Measurements from ENCODE around the gene XKR8. TPM values are rescaled to one million over a fixed set of nuclear protein-coding genes. Genes with fewer than 3 reads are reported as not detected.

XKR8 gene, protein sequence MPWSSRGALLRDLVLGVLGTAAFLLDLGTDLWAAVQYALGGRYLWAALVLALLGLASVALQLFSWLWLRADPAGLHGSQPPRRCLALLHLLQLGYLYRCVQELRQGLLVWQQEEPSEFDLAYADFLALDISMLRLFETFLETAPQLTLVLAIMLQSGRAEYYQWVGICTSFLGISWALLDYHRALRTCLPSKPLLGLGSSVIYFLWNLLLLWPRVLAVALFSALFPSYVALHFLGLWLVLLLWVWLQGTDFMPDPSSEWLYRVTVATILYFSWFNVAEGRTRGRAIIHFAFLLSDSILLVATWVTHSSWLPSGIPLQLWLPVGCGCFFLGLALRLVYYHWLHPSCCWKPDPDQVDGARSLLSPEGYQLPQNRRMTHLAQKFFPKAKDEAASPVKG
- total RNA-seq = 1 to 10 TPM; 7.1 to 9.6 TPM

DNA sequence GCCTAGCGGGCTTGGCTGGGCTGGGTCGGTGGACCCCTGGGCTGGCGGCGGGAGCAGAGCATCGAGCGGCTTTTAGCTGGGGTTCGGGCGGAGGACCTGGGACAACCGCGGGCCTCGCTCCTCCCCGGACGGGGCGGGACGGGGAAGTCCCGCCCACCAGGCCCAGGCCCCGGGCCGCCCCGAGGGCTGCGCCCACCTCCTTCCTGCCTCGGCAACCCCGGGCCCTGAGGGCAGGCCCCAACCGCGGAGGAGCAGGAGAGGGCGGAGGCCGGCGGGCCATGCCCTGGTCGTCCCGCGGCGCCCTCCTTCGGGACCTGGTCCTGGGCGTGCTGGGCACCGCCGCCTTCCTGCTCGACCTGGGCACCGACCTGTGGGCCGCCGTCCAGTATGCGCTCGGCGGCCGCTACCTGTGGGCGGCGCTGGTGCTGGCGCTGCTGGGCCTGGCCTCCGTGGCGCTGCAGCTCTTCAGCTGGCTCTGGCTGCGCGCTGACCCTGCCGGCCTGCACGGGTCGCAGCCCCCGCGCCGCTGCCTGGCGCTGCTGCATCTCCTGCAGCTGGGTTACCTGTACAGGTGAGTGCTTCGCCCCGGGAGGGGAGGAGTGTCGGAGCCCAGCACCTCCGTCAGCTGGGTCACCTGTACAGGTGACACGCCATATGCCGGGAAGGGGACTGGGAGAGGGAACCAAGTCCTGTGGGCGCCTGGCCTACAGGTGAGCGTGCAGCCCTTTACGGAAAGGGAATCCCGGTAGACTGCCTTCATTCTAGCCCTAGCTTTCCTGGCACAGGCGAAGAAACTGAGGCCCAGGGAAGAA is at the start of gene XKR8:
TSS of gene XKR8 (plus strand) at position 182 of the 812 bp plus-strand sequence. CDS start at position 279, 97 bp downstream.
- Mint-ChIP-seq H3K27me3 (no peaks in the 10 kb centered on the region), H3K36me3 (no peaks in the 10 kb centered on the region), H3K27ac (peak within 1 kb of the TSS; percentile 43 to 89), H3K9me3 (no peaks in the 10 kb centered on the region), H3K4me1 (ENCODE audit: low read depth in 2 of 2) (peaks cover 11 to 21% of the 10 kb centered on the region in 2 donors), H3K4me3 (peak within 1 kb of the TSS; percentile 83)
- peak; percentile 90 for DNase-seq (ENCODE audit: low spot score)
- ATAC-seq = peak; percentile 98 to 99

DNA sequence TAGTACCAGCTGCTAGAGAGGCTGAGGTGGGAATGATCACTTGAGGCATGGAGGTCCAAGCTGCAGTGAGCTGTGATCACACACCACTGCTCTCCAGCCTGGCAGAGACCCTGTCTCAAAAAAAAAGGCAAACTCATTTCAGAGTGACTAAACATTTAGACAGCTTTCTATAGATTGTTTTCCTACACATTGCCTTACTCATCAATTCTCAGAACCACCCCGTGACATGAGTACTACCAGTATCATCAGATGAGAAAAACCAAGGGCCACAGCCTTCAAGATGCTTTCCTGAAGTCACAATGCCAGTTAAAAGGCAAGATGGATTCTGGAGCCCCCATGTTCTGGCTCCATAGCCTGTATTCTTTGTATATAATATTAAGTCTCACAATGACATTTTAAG is 47.3 kb upstream of the XKR8 start:
- H3K36me3 Mint-ChIP-seq = peaks cover 8% of the 10 kb centered on the region
- ATAC-seq = no peak
- no peaks in the 10 kb centered on the region for H3K9me3 Mint-ChIP-seq
- no peaks in the 10 kb centered on the region for H3K27me3 Mint-ChIP-seq
- peak overlapping the region; percentile 27 for H3K4me3 Mint-ChIP-seq
- peak overlapping the region; percentile 98 for H3K27ac Mint-ChIP-seq
- no peak for DNase-seq (ENCODE audit: low spot score)
- H3K4me1 Mint-ChIP-seq (ENCODE audit: low read depth in 2 of 2) = peaks cover 15% of the 10 kb centered on the region in 2 donors

DNA sequence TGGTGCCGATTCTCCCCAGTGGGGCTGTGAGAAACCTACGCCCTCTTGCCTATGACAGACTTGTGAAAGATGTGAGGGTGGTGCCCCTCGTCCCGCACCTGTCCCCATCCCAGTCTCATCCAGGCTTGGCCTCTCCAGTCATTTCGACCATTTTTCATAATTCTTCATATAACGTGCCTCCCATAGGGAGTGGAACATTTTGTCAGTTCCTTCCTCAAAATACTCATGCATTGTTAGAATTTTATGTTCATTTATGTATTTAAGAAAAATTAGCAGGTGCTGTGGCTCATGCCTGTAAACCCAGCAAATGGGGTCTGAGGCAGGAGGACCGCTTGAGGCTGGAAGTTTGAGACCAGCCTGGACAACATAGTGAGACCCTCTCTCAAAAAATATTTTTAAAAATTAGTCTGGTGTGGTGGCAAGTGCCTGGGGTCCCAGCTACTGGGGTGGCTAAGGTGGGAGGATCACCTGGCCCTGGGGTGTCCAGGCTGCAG is 44.6 kb upstream of the XKR8 start:
- ATAC-seq (no peak), DNase-seq (ENCODE audit: low spot score) (no peak)
- H3K4me3 Mint-ChIP-seq = peak overlapping the region; percentile 99
- H3K4me1 Mint-ChIP-seq (ENCODE audit: low read depth in 2 of 2) = peaks cover 14 to 15% of the 10 kb centered on the region in 2 donors
- H3K27me3 Mint-ChIP-seq = no peaks in the 10 kb centered on the region
- no peaks in the 10 kb centered on the region for H3K9me3 Mint-ChIP-seq
- H3K36me3 Mint-ChIP-seq = peaks cover 4% of the 10 kb centered on the region
- peak overlapping the region; percentile 98 for H3K27ac Mint-ChIP-seq

DNA sequence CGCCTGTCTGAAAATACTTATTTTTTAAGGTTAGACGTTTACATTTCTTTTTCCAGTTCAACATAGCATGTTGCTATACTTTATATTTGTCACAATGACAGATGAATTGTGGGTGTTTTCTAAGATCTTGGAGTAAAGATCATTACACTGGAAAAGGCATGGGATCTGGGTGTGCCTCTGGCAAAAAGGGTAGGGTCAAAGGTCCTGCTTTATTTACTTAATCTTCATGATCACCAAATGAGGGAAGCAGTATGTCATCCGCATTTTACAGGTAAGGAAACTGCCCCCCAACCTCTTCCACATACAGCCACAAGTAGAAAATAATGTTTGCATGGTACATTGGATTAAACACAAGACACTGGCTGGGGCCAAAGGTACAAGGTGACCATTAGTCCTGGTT is 37.5 kb upstream of the XKR8 start:
- no peak for ATAC-seq
- H3K4me3 Mint-ChIP-seq = no peak overlapping the region
- no peaks in the 10 kb centered on the region for H3K27me3 Mint-ChIP-seq
- no peaks in the 10 kb centered on the region for H3K4me1 Mint-ChIP-seq (ENCODE audit: low read depth in 2 of 2)
- H3K27ac Mint-ChIP-seq = no peak overlapping the region
- DNase-seq (ENCODE audit: low spot score) = no peak
- no peaks in the 10 kb centered on the region for H3K36me3 Mint-ChIP-seq
- H3K9me3 Mint-ChIP-seq = no peaks in the 10 kb centered on the region

DNA sequence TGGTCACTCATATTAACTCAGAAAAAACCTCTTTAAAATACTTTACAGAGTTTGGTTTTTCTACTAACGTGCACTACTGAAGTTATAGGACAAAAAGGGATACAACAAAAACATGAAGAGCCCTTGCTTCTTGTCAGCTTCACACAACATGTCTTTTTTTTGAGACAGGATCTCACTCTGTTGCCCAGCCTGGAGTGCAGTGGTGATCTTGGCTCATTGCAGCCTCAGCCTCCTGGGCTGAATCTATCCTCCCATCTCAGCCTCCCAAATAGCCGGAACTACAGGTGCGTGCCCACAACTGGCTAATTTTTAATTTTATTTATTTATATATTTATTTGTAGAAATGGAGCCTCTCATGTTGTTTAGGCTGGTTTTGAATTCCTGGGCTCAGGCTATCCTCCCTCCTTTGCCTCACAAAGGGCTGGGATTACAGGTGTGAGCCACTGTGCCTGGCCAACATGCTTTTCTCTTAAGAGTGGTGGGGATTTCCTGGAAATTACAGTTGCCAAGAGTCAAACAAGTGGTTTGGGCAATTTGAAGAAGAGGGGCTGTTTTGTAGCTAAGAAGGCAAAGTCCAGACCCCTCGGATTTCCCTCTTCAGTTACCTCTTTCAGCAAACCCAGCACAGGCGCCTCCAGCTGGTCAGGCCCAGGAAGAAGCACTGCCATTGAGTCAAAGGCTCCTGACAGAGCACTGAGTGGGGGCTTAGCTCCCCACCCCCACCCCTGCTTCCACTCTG is 31.4 kb upstream of the XKR8 start:
- H3K4me3 Mint-ChIP-seq = no peak overlapping the region
- no peak for ATAC-seq

DNA sequence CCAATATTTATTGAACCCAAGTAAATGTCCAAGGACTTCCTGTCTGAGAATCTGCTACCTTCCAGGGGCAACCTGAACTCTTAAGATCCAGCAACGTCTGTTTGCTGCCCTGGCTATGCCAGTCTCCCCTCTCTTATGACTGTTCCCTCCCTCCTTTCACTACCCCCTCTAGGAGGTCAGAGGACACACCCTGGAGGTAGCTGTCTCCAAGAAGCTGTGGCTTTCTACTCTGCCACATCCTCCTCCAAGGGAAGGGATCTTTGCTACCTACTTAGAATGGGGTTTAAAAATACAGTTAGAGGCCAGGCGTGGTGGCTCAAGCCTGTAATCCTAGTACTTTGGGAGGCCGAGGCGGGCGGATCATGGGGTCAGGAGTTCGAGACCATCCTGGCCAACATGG is 28.6 kb upstream of the XKR8 start:
- Mint-ChIP-seq H3K36me3 (no peaks in the 10 kb centered on the region), H3K27me3 (peaks cover 14 to 15% of the 10 kb centered on the region in 2 donors), H3K4me3 (no peak overlapping the region), H3K4me1 (ENCODE audit: low read depth in 2 of 2) (peaks cover 6% of the 10 kb centered on the region in 2 donors), H3K9me3 (no peaks in the 10 kb centered on the region), H3K27ac (no peak overlapping the region)
- DNase-seq (ENCODE audit: low spot score) = no peak
- no peak for ATAC-seq

More for the DNA sequence above, 31.4 kb upstream of the XKR8 start:
- Mint-ChIP-seq H3K9me3 (no peaks in the 10 kb centered on the region), H3K27ac (no peak overlapping the region), H3K4me1 (ENCODE audit: low read depth in 2 of 2) (no peaks in the 10 kb centered on the region), H3K27me3 (peaks cover 5 to 7% of the 10 kb centered on the region in 2 donors), H3K36me3 (no peaks in the 10 kb centered on the region)
- DNase-seq (ENCODE audit: low spot score) = no peak

DNA sequence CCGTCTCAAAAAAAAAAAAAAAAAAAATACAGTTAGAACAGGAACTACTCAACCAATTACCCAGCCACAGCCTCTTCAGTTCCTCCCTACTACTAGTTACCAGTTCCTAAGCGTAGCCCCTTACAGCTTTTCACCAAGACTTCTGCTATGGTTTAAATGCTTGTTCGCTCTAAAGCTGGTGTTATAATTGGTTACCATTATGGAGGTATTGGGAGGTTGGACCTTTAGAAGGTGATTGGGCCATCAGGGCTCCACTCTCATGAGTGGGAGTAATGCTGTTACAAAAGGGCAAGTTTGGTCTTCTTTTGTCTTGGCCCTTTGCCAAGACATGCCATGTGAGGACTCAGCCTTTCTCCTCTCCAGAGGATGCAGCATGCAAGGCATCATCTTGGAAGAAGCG is 28.0 kb upstream of the XKR8 start:
- H3K4me1 Mint-ChIP-seq (ENCODE audit: low read depth in 2 of 2) = peaks cover 6% of the 10 kb centered on the region in 2 donors
- H3K27ac Mint-ChIP-seq = no peak overlapping the region
- H3K4me3 Mint-ChIP-seq = no peak overlapping the region
- DNase-seq (ENCODE audit: low spot score) (no peak), ATAC-seq (no peak)
- H3K36me3 Mint-ChIP-seq = no peaks in the 10 kb centered on the region
- no peaks in the 10 kb centered on the region for H3K9me3 Mint-ChIP-seq
- peaks cover 14 to 15% of the 10 kb centered on the region in 2 donors for H3K27me3 Mint-ChIP-seq

DNA sequence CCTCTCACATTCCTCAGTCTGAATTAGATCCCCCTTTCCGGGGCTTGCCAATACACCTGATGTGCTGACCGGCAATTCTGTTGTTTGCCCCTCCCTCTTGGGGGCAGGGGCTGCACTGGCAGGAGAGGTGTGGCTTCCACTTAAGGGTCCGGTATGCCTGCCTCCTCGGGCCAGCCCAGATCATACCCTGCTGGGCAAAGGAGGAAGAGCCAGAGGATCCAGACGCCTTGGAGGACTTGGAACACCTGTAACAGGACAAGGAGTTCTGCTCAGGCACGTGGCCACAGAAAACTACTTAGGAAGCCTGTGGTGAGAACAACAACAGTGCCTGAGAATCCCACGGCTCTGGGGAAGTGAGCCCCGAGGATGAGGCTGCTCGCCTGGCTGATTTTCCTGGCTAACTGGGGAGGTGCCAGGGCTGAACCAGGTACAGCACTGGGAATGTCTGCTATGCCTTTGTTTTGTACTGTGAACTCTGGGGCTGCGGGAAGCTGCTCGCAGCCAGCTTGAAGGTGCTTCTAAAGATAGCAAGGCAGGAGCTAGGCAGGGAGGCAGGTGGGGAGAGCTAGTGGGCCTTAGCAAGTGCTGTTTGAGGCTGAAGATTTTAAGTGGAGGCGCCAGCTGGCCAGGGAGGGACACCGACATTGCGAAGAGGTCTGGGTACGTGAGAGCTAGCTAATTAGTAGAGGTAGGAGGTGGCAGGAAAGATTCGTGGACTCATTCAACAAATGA is 24.8 kb upstream of the XKR8 start, which contains the start of gene SMPDL3B:
TSS of gene SMPDL3B (plus strand) at position 183 of the 732 bp plus-strand sequence. CDS start at position 367, 184 bp downstream.
- H3K36me3 Mint-ChIP-seq = no peaks in the 10 kb centered on the region
- peak in 1 of 2 donors; percentile 48 for ATAC-seq
- peaks cover 14 to 15% of the 10 kb centered on the region in 2 donors for H3K27me3 Mint-ChIP-seq
- no peak for DNase-seq (ENCODE audit: low spot score)
- H3K27ac Mint-ChIP-seq = peak within 1 kb of the TSS in 1 of 2 donors; percentile 4
- H3K4me1 Mint-ChIP-seq (ENCODE audit: low read depth in 2 of 2) = peaks cover 7% of the 10 kb centered on the region in 2 donors
- H3K9me3 Mint-ChIP-seq = no peaks in the 10 kb centered on the region
- H3K4me3 Mint-ChIP-seq = no peak within 1 kb of the TSS

DNA sequence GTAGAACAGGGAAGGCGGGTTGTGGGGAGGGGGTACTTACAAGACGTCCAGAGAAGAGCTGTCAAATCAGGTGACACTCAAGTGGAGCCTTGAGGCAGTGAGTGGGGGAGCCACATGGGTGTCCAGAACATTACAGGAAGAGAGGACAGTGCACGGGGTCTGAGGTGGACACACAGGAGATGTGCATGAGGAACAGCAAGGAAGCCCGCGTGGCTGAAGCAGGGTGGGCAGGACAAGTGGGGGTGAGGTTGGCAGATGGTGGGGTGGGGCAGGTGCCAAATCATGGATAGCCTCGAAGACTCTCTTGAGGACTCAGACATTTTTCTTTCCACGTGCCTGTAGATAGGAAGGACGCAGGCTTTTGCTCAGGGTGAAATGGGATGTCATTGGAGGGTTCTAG is 24.1 kb upstream of the XKR8 start:
- DNase-seq (ENCODE audit: low spot score) (no peak), ATAC-seq (no peak)
- H3K36me3 Mint-ChIP-seq = no peaks in the 10 kb centered on the region
- peaks cover 12 to 15% of the 10 kb centered on the region in 2 donors for H3K4me1 Mint-ChIP-seq (ENCODE audit: low read depth in 2 of 2)
- no peaks in the 10 kb centered on the region for H3K9me3 Mint-ChIP-seq
- no peak overlapping the region for H3K4me3 Mint-ChIP-seq
- peaks cover 14 to 15% of the 10 kb centered on the region in 2 donors for H3K27me3 Mint-ChIP-seq
- no peak overlapping the region for H3K27ac Mint-ChIP-seq

DNA sequence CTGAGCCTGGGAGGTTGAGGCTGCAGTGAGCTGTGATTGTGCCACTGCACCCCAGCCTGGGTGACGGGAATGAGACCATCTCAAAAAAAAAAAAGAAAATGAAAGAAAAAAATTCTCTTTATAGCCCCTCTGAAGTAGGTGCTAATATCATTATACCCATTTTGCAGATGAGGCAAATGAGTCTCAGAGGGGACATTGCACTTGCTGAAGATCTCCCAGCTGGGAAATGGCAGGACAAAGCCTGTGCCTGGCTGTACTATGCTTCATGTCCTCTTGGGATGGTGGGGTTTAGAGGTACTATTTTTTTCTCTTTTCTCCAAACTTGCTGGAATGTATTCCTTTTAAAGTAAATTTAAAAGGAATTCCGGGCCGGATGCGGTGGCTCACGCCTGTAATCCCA is 23.4 kb upstream of the XKR8 start:
- DNase-seq (ENCODE audit: low spot score) = no peak
- H3K27ac Mint-ChIP-seq = no peak overlapping the region
- H3K4me3 Mint-ChIP-seq = no peak overlapping the region
- H3K9me3 Mint-ChIP-seq = no peaks in the 10 kb centered on the region
- no peaks in the 10 kb centered on the region for H3K36me3 Mint-ChIP-seq
- H3K4me1 Mint-ChIP-seq (ENCODE audit: low read depth in 2 of 2) = peaks cover 14 to 20% of the 10 kb centered on the region in 2 donors
- H3K27me3 Mint-ChIP-seq = peaks cover 14 to 15% of the 10 kb centered on the region in 2 donors
- ATAC-seq = no peak

DNA sequence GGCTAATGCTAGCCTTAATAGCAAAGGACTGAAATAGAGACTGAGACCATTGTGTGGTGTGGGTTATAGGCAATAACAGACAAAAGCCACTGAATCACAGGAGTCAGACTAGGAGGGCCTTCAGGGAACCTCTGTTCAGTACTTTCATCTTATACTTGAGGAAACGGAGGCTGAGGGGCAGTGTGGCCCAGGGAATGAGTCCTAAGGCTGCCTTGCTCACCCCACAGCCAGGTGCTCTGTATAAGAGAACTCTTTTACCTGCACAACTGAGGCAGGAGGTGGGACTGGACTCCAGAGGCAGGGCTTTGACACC is 22.3 kb upstream of the XKR8 start:
- H3K4me3 Mint-ChIP-seq = no peak overlapping the region
- H3K27ac Mint-ChIP-seq = no peak overlapping the region
- peaks cover 16 to 23% of the 10 kb centered on the region in 2 donors for H3K4me1 Mint-ChIP-seq (ENCODE audit: low read depth in 2 of 2)
- ATAC-seq (no peak), DNase-seq (ENCODE audit: low spot score) (no peak)
- no peaks in the 10 kb centered on the region for H3K36me3 Mint-ChIP-seq
- no peaks in the 10 kb centered on the region for H3K9me3 Mint-ChIP-seq
- H3K27me3 Mint-ChIP-seq = peaks cover 10 to 12% of the 10 kb centered on the region in 2 donors

DNA sequence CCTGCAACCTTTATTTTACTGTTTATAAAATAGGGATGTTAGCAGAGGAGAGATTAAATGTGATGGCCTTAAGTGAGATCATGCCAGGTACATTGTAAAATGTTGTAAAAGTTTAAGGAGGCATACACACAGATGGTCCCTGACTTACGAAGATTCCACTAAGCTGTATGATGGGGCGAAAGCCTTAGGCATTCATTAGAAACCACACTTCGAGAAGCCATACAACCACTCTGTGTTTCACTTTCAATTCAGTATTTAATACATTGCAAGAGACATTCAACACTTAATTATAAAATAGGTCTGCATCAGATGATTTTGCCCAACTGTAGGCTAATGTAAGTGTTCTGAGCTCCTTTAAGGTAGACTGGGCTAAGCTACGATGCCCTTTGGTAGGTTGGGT is 21.3 kb upstream of the XKR8 start:
- H3K36me3 Mint-ChIP-seq = no peaks in the 10 kb centered on the region
- H3K9me3 Mint-ChIP-seq = no peaks in the 10 kb centered on the region
- H3K27ac Mint-ChIP-seq = no peak overlapping the region
- ATAC-seq = no peak
- H3K4me3 Mint-ChIP-seq = no peak overlapping the region
- H3K4me1 Mint-ChIP-seq (ENCODE audit: low read depth in 2 of 2) = peaks cover 25 to 33% of the 10 kb centered on the region in 2 donors
- DNase-seq (ENCODE audit: low spot score) = no peak
- H3K27me3 Mint-ChIP-seq = peaks cover 8% of the 10 kb centered on the region in 2 donors

DNA sequence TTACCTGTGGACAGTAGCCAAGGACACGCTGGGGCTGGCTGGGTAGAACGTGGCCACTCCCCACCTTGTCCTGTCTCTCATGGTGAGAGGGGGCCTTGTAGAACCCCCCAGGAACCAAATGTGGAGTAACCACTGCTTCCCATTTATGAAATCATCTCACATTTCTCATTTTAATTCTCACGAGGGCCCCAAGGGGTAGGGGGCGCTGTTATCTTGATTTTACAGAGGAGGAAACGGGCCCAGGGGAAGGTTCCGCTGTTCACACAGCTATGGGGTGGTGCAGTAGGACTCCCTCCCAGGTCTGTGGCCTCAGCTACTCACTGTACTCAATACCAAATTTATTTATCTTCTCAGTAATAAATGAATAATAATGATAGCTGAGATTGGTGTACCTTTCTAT is 19.5 kb upstream of the XKR8 start:
- H3K27ac Mint-ChIP-seq = peak overlapping the region; percentile 57 to 92
- H3K27me3 Mint-ChIP-seq = peaks cover 5% of the 10 kb centered on the region in 2 donors
- no peaks in the 10 kb centered on the region for H3K9me3 Mint-ChIP-seq
- H3K36me3 Mint-ChIP-seq = no peaks in the 10 kb centered on the region
- H3K4me3 Mint-ChIP-seq = no peak overlapping the region
- peaks cover 27 to 36% of the 10 kb centered on the region in 2 donors for H3K4me1 Mint-ChIP-seq (ENCODE audit: low read depth in 2 of 2)
- peak; percentile 77 for DNase-seq (ENCODE audit: low spot score)
- ATAC-seq = peak; percentile 62 to 70

Data from natural killer cell treated with Interleukin-12 subunit alpha and Interleukin-12 subunit beta and Interleukin-15 and Interleukin-18, amount 100 ng/mL, for 72 hours (primary cell).